ENCODE measurements around the gene LRRC51. TPM values are rescaled to one million over a fixed set of nuclear protein-coding genes. Genes with fewer than 3 reads are reported as not detected.
A peak's percentile ranks its signal among the peaks of the same experiment; 100 is the strongest.

LRRC51 gene
- total RNA-seq, 1 donor from 2014 or later: 5.8 TPM

- TF ChIP-seq CTCF (IDR thresholded peaks at IDR 0.05; ENCODE audit: unreplicated experiment): no peak
Measured at GRCh38 chr11:72084076-72084475, 3.4 kb downstream of the LRRC51 start.

GRCh38 chr11:72084965-72085364, 4.3 kb downstream of the LRRC51 start:
- H3K4me1 Mint-ChIP-seq (ENCODE audit: unreplicated experiment): peaks cover 22% of the 10 kb centered on the region
- H3K4me3 Mint-ChIP-seq (ENCODE audit: unreplicated experiment): no peak overlapping the region
- peaks cover 4% of the 10 kb centered on the region for H3K36me3 Mint-ChIP-seq (ENCODE audit: low read depth, unreplicated experiment)
- H3K27ac Mint-ChIP-seq (ENCODE audit: unreplicated experiment): no peak overlapping the region
- DNase-seq (ENCODE audit: low spot score): no peak
- no peaks in the 10 kb centered on the region for H3K9me3 Mint-ChIP-seq (ENCODE audit: unreplicated experiment)
- H3K27me3 Mint-ChIP-seq (ENCODE audit: unreplicated experiment): peaks cover 8% of the 10 kb centered on the region
- no peak for TF ChIP-seq CTCF (IDR thresholded peaks at IDR 0.05; ENCODE audit: unreplicated experiment)

More at GRCh38 chr11:72084076-72084475, 3.4 kb downstream of the LRRC51 start:
- Mint-ChIP-seq H3K4me3 (ENCODE audit: unreplicated experiment) (no peak overlapping the region), H3K27me3 (ENCODE audit: unreplicated experiment) (peaks cover 10% of the 10 kb centered on the region), H3K27ac (ENCODE audit: unreplicated experiment) (no peak overlapping the region), H3K4me1 (ENCODE audit: unreplicated experiment) (peaks cover 25% of the 10 kb centered on the region), H3K9me3 (ENCODE audit: unreplicated experiment) (no peaks in the 10 kb centered on the region), H3K36me3 (ENCODE audit: low read depth, unreplicated experiment) (peaks cover 4% of the 10 kb centered on the region)
- DNase-seq (ENCODE audit: low spot score): no peak

GRCh38 chr11:72085621-72086351, 5.1 kb downstream of the LRRC51 start:
- DNase-seq (ENCODE audit: low spot score): no peak
- H3K4me3 Mint-ChIP-seq (ENCODE audit: unreplicated experiment): no peak overlapping the region
- H3K27me3 Mint-ChIP-seq (ENCODE audit: unreplicated experiment): peaks cover 7% of the 10 kb centered on the region
- no peak overlapping the region for H3K27ac Mint-ChIP-seq (ENCODE audit: unreplicated experiment)
- no peaks in the 10 kb centered on the region for H3K9me3 Mint-ChIP-seq (ENCODE audit: unreplicated experiment)
- H3K4me1 Mint-ChIP-seq (ENCODE audit: unreplicated experiment): peaks cover 21% of the 10 kb centered on the region
- TF ChIP-seq CTCF (IDR thresholded peaks at IDR 0.05; ENCODE audit: unreplicated experiment): no peak
- peaks cover 2% of the 10 kb centered on the region for H3K36me3 Mint-ChIP-seq (ENCODE audit: low read depth, unreplicated experiment)

GRCh38 chr11:72088076-72088808, 7.6 kb downstream of the LRRC51 start:
- TF ChIP-seq CTCF (IDR thresholded peaks at IDR 0.05; ENCODE audit: unreplicated experiment): no peak
- peaks cover 2% of the 10 kb centered on the region for H3K27me3 Mint-ChIP-seq (ENCODE audit: unreplicated experiment)
- peak overlapping the region; percentile 6 for H3K27ac Mint-ChIP-seq (ENCODE audit: unreplicated experiment)
- no peaks in the 10 kb centered on the region for H3K9me3 Mint-ChIP-seq (ENCODE audit: unreplicated experiment)
- no peaks in the 10 kb centered on the region for H3K36me3 Mint-ChIP-seq (ENCODE audit: low read depth, unreplicated experiment)
- no peak overlapping the region for H3K4me3 Mint-ChIP-seq (ENCODE audit: unreplicated experiment)
- DNase-seq (ENCODE audit: low spot score): no peak
- peaks cover 19% of the 10 kb centered on the region for H3K4me1 Mint-ChIP-seq (ENCODE audit: unreplicated experiment)

- peak overlapping the region; percentile 30 for H3K27ac Mint-ChIP-seq (ENCODE audit: unreplicated experiment)
Measured at GRCh38 chr11:72091292-72091691, 10.6 kb downstream of the LRRC51 start.

More at GRCh38 chr11:72091292-72091691, 10.6 kb downstream of the LRRC51 start:
- peak; percentile 44 for TF ChIP-seq CTCF (IDR thresholded peaks at IDR 0.05; ENCODE audit: unreplicated experiment)
- Mint-ChIP-seq H3K4me3 (ENCODE audit: unreplicated experiment) (no peak overlapping the region), H3K4me1 (ENCODE audit: unreplicated experiment) (peaks cover 19% of the 10 kb centered on the region), H3K27me3 (ENCODE audit: unreplicated experiment) (peaks cover 2% of the 10 kb centered on the region), H3K36me3 (ENCODE audit: low read depth, unreplicated experiment) (no peaks in the 10 kb centered on the region), H3K9me3 (ENCODE audit: unreplicated experiment) (no peaks in the 10 kb centered on the region)
- DNase-seq (ENCODE audit: low spot score): peak; percentile 84

Measured in endothelial cell (in vitro differentiated cells).